HepG2 (cell line): ENCODE data around the gene CDH23. TPM values are rescaled to one million over a fixed set of nuclear protein-coding genes. Genes with fewer than 3 reads are reported as not detected.

ENCODE experiments used
- BHLHE40 ChIP-seq: IDR thresholded peaks from 2 replicates; pipeline ENCODE4 v1.6.1; 2011; ENCODE audit warnings: low read length, improper control_type of control experiment
- DRAP1 ChIP-seq: IDR thresholded peaks from 2 replicates; pipeline ENCODE4 v1.6.1; 2016; ENCODE audit warnings: missing genetic modification reagents, missing compliant biosample characterization
- HOXA3 ChIP-seq: sonication (generic); formaldehyde crosslinking; IDR thresholded peaks from 2 replicates; pipeline ENCODE4 v1.5.0; 2020; ENCODE audit warnings: missing genetic modification reagents
- MAFK ChIP-seq, 2 experiments: IDR thresholded peaks in 1 of 2; conservative IDR thresholded peaks in 1 of 2; 2 replicates each; pipeline ENCODE4 v1.6.1; 2011; ENCODE audit warnings: improper control_type of control experiment in 2 of 2, low read length in 2 of 2
- NONO ChIP-seq, 2 experiments: fragments of 450-650 bp in 1 of 2; sonication (generic) in 1 of 2; formaldehyde crosslinking in 1 of 2; IDR thresholded peaks in 1 of 2; conservative IDR thresholded peaks in 1 of 2; 2 replicates each; pipeline versions ENCODE4 v1.6.1 to v1.8.0; 2017 to 2022; ENCODE audit warnings: mild to moderate bottlenecking in 1 of 2, missing genetic modification reagents in 1 of 2, moderate library complexity in 1 of 2
- SKI ChIP-seq: fragments of 450-650 bp; IDR thresholded peaks from one replicate; pipeline ENCODE4 v1.6.1; 2018; ENCODE audit warnings: mild to moderate bottlenecking; ENCODE audit not compliant: partially characterized antibody
- SMAD3 ChIP-seq: sonication (generic); formaldehyde crosslinking; IDR thresholded peaks from 2 replicates; pipeline ENCODE4 v1.4.0; 2020; ENCODE audit warnings: missing genetic modification reagents
- UBTF ChIP-seq: sonication (generic); formaldehyde crosslinking; IDR thresholded peaks from 2 replicates; pipeline ENCODE4 v1.4.0; 2020; ENCODE audit warnings: mild to moderate bottlenecking, missing genetic modification reagents
- ZBTB21 ChIP-seq: sonication (generic); formaldehyde crosslinking; IDR thresholded peaks from 2 replicates; pipeline ENCODE4 v1.4.0; 2020; ENCODE audit warnings: missing genetic modification reagents
- ZNF329 ChIP-seq: sonication (generic); formaldehyde crosslinking; IDR thresholded peaks from 2 replicates; pipeline ENCODE4 v1.9.0; 2021; ENCODE audit warnings: low read depth, mild to moderate bottlenecking, missing genetic modification reagents
- ZNF407 ChIP-seq: sonication (generic); formaldehyde crosslinking; IDR thresholded peaks from one replicate; pipeline ENCODE4 v1.5.1; 2020; ENCODE audit warnings: mild to moderate bottlenecking, missing genetic modification reagents; ENCODE audit errors: not compliant biosample characterization
- ZNF430 ChIP-seq: sonication (generic); formaldehyde crosslinking; IDR thresholded peaks from 2 replicates; pipeline ENCODE4 v1.9.0; 2021; ENCODE audit warnings: mild to moderate bottlenecking, missing genetic modification reagents
- polyA plus RNA-seq, 8 experiments: library from polyadenylated mRNA; depleted of rRNA in 3 of 8; stranded (reverse) in 7 of 8; unstranded in 1 of 8; fragments of >200 nt; fragmentation: Illumina TruSeq in 4 of 8; extraction: Trizol in 4 of 8; gene quantifications; 2 replicates each; pipeline versions ENCODE4 v1.2.1 to v1.2.3, GENCODE V29; 2011 to 2016; ENCODE audit warnings: low read depth in 4 of 8, missing spikeins in 1 of 8, mixed read lengths in 1 of 8; ENCODE audit not compliant: insufficient read depth in 1 of 8
- total RNA-seq, 5 experiments: library from RNA; depleted of rRNA; stranded (reverse); fragments of >200 nt; fragmentation: Illumina TruSeq; extraction: Trizol; gene quantifications; 2 replicates each; pipeline ENCODE4 v1.2.3, GENCODE V29; 2016; ENCODE audit warnings: low read depth in 1 of 5
- TF ChIP-seq, protein P1 (sequence below): sonication (generic); formaldehyde crosslinking; IDR thresholded peaks from 2 replicates; pipeline ENCODE4 v1.8.0; 2022; ENCODE audit warnings: mild to moderate bottlenecking, missing genetic modification reagents

The CDH23 gene
- total and polyA plus RNA-seq, 2 of the 13 experiments (the other 11 are each of a cell fraction or from before 2014, with no cell fraction given) = 0.13 TPM; not detected in 1

DNA sequence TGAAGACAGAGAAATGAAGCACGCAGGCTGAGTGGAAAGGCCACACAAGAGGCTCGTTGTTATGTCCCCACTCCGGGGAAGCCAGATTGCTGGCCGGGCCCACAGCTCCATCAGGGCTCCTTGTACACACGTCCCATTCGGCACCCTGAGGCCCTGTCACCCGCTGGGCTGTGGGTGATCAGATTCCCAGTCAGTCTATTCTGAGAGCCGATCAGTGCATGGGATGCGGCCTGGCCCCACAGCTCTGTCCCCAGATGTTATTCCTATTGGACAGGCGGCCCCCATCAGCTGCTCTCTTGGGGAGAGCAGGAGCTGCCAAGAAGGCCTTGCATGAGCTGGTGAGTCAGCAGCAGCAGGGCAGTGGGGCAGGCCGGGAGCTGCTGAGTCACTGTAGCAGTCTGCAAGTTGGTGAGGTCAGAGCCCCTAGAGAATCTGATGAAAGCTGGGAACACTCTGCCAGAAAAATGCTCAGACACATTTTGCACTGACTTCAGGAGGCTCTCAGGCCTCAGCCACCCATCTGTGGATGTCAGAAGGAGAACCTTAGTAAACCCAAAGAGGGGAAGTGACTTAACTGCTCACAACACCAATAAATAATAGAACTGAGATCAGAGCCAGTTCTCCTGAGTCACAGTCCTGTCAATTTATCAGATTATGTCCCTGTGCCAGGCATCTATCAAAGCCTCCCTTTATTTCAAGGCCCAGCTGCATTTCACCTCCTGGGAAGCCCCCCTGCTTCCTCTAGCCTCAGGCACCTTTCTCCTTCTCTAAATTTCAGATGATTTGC, 463.7 kb downstream of the CDH23 start (continued):
- TF ChIP-seq HOXA3 (CRISPR knock-in tag) = peak; percentile 48; the same call in 1 of the 2 replicates
- TF ChIP-seq ZNF407 = peak; percentile 48
- TF ChIP-seq, protein P1, sequence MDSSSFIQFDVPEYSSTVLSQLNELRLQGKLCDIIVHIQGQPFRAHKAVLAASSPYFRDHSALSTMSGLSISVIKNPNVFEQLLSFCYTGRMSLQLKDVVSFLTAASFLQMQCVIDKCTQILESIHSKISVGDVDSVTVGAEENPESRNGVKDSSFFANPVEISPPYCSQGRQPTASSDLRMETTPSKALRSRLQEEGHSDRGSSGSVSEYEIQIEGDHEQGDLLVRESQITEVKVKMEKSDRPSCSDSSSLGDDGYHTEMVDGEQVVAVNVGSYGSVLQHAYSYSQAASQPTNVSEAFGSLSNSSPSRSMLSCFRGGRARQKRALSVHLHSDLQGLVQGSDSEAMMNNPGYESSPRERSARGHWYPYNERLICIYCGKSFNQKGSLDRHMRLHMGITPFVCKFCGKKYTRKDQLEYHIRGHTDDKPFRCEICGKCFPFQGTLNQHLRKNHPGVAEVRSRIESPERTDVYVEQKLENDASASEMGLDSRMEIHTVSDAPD (CRISPR knock-in tag) = no peak
- TF ChIP-seq BHLHE40 = no peak
- peak; percentile 30 for TF ChIP-seq SKI
- peak; percentile 42; the same call in 1 of the 2 replicates for TF ChIP-seq UBTF (CRISPR knock-in tag)
- TF ChIP-seq ZBTB21 (CRISPR knock-in tag) = peak; percentile 19; the same call in 1 of the 2 replicates
- TF ChIP-seq ZNF329 = no peak
- TF ChIP-seq ZNF430 (CRISPR knock-in tag) = peak; percentile 37; the same call in 1 of the 2 replicates
- peak; percentile 90 to 99 for TF ChIP-seq MAFK (conservative IDR thresholded peaks at IDR 0.05 in 1 of 2, IDR thresholded peaks at IDR 0.05 in 1 of 2; ENCODE audit: low read length in 2 of 2)
- peak; percentile 40; the same call in 1 of the 2 replicates for TF ChIP-seq DRAP1 (CRISPR knock-in tag)
- 0 out of 2 replicates have a peak, but pooled peaks have one; percentile 51 for TF ChIP-seq SMAD3 (CRISPR knock-in tag)
- no peak for TF ChIP-seq NONO (IDR thresholded peaks at IDR 0.05)
- TF ChIP-seq NONO (CRISPR knock-in tag; conservative IDR thresholded peaks at IDR 0.05) = 0 out of 2 replicates have a peak, but pooled peaks have one; percentile 33
